NCI-H226 (cell line): ENCODE results near the gene PROSER3.
"Not testable (repeated sequence)": the region's sequence is repeated elsewhere in the genome, so short reads cannot be mapped to it uniquely, and the experiment has no call there.

ENCODE experiments used
- DNase-seq: peaks from one replicate; pipeline ENCODE4 v3.0.0-alpha.2; 2015

The PROSER3 gene

GRCh38 chr19:35722897-35723296, 35.1 kb upstream of the PROSER3 start:
- DNase-seq: no peak

DNA sequence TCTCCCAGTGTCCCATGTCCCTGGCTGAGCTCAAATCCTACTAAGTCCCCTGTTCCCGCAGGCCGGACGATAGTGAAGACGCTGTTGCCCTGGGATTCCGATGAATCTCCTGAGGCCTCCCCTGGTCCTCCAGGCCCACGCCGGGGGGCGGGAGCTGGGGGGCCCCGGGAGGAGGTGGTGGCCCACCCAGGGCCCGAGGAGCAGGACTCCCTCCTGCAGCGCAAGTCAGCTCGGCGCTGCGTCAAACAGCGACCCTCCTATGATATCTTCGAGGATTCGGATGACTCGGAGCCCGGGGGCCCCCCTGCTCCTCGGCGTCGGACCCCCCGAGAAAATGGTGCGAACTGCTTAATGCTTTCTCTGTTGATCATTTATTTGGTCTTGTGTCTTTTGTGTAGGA, 34.3 kb upstream of the PROSER3 start:
- no peak for DNase-seq

- DNase-seq: not testable (repeated sequence)
Observed at GRCh38 chr19:35724132-35724531, 33.8 kb upstream of the PROSER3 start.

- DNase-seq: no peak
Observed at GRCh38 chr19:35724560-35724959, 33.4 kb upstream of the PROSER3 start.

DNA sequence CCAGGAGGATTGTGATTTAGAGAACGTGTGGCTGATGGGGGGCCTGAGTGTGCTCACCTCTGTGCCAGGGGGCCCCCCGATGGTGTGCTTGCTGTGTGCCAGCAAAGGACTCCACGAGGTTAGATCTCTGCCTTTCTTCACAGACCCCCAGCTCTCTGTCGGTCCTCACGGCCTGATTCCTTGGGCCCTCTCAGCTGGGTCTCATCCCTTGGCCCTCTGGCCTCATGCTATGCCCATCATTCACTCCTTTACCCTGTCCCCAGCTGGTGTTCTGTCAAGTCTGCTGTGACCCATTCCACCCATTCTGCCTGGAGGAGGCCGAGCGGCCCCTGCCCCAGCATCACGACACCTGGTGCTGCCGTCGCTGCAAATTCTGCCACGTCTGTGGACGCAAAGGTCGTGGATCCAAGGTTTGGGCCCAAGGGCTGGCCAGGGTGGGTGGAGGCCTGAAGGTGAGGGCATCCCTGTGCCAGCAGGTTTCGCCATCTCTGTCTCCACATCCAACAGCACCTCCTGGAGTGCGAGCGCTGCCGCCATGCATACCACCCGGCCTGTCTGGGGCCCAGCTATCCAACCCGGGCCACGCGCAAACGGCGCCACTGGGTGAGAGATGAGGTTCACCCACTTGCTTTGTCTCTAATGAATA, 32.6 kb upstream of the PROSER3 start:
- DNase-seq: no peak

GRCh38 chr19:35727053-35727955, 30.7 kb upstream of the PROSER3 start:
- no peak for DNase-seq

DNA sequence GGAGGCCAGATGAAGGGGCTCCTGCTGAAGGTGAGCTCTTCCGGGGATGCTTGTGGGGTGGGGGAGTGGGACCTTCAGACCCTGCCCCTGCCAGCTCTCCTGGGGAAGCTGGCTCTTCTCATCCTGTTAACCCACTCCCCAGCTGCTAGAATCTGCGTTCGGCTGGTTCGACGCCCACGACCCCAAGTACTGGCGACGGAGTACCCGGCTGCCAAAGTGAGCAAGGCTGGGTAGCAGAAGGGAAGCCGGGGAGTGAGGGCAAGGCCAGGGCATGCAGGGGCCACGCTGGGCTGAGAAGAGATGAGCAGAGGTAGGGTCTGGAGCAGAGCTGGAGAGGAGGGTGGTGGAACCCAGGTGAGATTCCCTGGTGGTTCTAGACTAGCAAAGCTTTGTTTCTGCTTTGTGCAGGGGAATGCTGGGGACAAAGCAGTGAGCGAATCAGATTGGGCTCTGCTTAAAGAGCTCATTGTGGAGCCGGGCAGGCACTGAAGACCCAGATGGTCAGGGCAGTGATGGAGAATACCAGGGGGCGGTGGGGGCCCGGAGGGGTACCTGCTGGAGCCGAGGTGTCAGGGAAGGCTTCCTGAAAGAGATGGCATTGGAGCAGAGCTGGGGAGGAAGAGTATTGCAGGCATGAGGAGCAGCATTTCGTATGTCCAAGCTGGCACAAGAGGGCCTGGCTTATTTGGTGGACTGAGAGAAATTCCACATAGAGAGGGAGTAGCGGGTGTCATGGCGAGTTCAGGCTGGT, 29.8 kb upstream of the PROSER3 start:
- no peak for DNase-seq

GRCh38 chr19:35729021-35729420, 29.0 kb upstream of the PROSER3 start:
- no peak for DNase-seq

DNA sequence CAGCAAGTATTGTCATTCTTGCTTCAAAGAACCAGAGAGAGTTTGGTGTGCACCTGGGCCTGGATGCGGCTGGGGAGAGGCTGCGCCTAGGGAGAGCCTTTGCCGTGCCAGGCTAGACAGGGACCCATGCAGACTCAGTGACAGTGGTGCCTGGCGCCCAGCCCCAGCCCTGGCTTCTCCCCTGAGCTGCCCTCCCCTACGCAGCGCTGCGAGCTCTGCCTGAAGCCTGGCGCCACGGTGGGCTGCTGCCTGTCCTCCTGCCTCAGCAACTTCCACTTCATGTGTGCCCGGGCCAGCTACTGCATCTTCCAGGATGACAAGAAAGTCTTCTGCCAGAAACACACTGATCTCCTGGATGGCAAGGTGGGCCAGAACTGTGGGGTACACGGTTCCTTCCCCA, 28.2 kb upstream of the PROSER3 start:
- DNase-seq: no peak

DNA sequence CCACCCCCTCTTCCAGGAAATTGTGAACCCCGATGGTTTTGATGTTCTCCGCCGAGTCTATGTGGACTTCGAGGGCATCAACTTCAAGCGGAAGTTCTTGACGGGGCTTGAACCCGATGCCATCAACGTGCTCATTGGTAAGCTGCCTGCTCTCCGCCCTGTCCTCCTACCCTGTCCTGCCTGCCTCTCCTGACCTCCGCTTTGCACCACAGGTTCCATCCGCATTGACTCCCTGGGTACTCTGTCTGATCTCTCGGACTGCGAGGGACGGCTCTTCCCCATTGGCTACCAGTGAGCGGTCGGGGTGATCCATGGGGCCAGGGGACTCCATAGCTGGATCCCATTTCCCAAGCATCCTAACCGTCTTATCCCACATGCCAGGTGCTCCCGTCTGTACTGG, 27.6 kb upstream of the PROSER3 start:
- no peak for DNase-seq

DNA sequence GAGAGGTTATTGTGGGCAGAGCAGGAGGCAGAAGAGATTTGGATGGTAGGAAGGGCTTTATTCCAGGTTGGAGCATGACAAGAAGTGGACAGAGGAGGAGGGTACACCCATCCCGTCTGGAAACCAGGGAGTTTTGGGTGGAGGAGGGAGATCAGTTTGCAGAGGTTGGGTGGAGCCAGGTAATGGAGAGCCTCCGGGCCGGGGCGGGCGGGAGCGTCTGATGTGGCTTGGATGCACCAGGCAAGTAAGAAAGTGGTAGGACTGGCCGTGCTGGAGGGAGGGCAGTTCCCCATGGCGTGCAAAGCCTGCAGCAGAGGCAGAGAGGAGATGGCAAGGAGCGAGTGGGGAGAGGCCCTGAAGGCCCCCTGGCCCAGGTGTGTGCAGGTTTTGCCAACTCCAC, 26.6 kb upstream of the PROSER3 start:
- DNase-seq: no peak

GRCh38 chr19:35731779-35732405, 26.1 kb upstream of the PROSER3 start:
- no peak for DNase-seq

DNA sequence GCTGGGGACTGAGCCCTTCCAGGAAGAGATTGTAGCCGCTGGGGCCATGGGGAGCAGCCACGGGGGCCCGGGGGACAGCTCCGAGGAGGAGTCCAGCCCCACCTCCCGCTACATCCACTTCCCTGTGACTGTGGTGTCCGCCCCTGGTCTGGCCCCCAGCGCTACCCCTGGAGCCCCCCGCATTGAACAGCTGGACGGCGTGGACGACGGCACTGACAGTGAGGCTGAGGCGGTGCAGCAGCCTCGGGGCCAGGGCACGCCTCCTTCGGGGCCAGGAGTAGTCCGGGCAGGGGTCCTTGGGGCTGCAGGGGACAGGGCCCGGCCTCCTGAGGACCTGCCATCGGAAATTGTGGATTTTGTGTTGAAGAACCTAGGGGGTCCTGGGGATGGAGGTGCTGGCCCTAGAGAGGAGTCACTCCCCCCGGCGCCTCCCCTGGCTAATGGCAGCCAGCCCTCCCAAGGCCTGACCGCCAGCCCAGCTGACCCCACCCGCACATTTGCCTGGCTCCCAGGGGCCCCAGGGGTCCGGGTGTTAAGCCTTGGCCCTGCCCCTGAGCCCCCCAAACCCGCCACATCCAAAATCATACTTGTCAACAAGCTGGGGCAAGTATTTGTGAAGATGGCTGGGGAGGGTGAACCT, 25.3 kb upstream of the PROSER3 start:
- DNase-seq: no peak

- no peak for DNase-seq
Observed at GRCh38 chr19:35733180-35734125, 24.5 kb upstream of the PROSER3 start.

DNA sequence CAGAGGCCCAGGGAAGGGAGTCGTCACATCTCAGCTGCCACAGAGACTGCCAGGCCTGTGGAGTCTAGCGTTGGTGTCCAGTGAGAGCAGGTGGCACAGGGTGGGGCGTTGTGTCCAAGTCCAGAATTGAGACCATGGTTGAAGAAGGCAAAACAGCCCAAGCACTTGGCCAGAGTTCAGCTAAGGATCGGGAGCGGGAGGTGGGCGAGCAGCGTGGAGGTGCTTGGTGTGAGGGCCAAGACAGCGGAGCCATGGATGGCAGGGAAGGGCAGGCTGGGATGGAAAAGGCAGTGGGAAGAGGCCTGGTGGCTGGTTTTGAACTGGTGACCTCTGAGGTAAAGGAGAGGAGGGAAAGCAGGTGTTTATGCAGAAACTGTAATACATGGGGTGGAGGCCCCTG, 23.7 kb upstream of the PROSER3 start:
- DNase-seq: no peak

DNA sequence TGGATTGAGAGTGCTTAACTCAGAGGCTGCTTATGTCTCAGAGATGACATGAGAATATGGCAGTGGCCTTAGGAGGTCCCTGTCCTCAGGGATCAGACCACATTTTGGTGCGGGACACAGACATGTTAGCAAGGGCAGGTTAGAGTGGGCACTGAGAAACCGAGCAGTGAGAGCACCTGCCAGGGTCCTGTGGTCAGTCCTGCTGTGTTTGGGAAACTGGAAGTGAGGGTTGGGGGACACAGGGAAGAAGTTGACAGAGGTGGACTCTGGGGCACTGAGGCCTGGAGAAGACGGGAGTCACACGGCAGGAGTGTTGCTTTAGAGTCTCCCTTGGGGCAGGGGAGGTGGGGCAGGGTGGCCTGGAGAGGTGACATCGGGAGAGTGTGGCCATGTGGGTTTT, 23.1 kb upstream of the PROSER3 start:
- DNase-seq: no peak

DNA sequence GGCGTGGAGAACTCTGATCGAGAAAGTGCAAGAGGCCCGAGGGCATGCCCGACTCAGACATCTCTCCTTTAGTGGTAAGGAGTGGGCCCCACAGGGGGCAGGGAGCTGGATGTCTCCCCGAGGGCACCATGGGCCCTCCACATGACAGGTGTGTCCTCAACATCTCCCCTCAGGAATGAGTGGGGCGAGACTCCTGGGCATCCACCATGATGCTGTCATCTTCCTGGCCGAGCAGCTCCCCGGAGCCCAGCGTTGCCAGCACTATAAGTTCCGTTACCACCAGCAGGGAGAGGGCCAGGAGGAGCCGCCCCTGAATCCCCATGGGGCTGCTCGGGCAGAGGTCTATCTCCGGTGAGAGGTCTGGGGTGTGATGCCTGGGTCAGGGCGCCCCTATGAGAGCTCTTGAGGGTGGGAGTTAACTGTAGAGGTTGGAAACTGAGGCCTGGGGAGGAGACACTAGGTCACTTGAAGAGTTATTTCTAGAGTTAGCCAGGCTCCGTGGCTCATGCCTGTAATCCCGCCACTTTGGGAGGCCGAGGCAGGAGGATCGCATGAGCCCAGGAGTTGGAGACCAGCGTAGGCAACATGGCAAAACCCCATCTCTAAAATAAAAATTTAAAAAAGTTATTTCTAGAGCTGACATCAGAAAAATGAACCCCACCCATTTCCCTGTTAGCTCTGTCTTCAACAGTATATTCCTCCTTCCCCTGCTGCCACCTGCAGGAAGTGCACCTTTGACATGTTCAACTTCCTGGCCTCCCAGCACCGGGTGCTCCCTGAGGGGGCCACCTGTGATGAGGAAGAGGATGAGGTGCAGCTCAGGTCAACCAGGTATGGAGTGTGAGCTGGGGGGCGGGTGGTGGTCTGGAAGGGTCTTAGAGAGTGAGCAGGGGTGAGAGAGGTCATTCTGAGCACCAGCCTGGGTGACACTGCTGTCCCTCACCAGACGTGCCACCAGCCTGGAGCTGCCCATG, 20.8 kb upstream of the PROSER3 start:
- no peak for DNase-seq

DNA sequence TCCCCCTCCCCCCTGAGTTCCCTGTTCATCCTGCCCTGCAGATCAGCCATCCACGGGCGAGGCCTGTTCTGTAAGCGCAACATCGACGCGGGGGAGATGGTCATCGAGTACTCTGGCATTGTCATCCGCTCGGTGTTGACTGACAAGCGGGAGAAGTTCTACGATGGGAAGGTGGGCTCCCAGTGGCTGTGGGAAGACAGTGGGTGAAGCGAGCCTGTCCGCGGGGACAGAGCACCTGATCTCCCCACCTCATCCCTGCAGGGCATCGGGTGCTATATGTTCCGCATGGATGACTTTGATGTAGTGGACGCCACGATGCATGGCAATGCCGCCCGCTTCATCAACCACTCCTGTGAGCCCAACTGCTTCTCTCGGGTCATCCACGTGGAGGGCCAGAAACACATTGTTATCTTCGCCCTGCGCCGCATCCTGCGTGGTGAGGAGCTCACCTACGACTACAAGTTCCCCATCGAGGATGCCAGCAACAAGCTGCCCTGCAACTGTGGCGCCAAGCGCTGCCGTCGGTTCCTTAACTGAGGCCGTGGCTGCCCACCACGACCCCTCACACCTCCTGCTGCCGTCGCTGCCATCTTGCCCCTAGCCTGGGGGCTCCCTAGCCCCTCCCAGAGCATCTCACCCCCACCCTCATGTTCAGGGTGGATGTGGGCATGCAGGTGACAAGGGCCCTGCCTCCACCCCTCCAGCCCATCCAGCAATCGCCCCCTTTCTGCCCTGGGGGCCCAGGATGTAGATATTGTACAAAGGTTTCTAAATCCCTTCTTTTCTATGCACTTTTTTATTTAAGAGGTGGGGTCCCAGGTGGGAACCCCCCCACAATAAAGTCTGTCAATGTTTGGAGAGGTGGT, 19.7 kb upstream of the PROSER3 start:
- no peak for DNase-seq

GRCh38 chr19:35738887-35739229, 19.1 kb upstream of the PROSER3 start:
- no peak for DNase-seq
